GM23338 (cell line): ENCODE results near the gene MYO15B.

ENCODE experiments used
- CTCF ChIP-seq, 2 experiments: fragments of 200-600 bp in 1 of 2; sonication (generic) in 1 of 2; conservative IDR thresholded peaks; 2 replicates each; pipeline versions ENCODE4 v1.5.1 to v1.6.1; 2016 to 2017; ENCODE audit warnings: antibody characterized with exemption in 2 of 2, low read depth in 2 of 2, mild to moderate bottlenecking in 2 of 2, moderate library complexity in 1 of 2
- POLR2AphosphoS5 ChIP-seq: IDR thresholded peaks from 2 replicates; pipeline ENCODE4 v1.6.1; 2016; ENCODE audit warnings: antibody characterized with exemption, low read depth

DNA sequence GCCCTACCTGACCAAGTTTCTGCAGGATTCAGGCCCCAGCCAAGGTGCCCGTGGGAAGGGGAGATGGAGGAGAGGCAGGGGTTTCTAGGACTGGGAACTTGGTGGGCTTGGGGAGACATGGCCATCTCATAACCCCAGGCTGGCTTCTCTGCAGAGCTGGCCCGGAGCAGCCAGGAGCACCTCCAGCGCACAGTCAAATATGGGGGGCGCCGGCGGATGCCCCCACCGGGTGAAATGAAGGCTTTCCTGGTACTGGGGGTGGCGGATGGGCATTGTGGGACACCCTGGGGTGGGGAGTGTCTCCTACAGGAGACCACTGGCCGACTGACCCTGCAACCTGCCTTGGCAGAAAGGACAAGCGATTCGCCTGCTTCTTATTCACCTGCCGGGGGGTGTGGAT is 36.4 kb downstream of the MYO15B start:
- TF ChIP-seq CTCF (conservative IDR thresholded peaks at IDR 0.05; ENCODE audit: low read depth in 2 of 2), result no peak
- TF ChIP-seq POLR2AphosphoS5, result no peak
